Activated naive CD4-positive, alpha-beta T cell treated with Interleukin-2 at 50 U/mL for 16 hours (primary cell): ENCODE data around the gene ANKS1B.
"Not testable (repeated sequence)": the region's sequence is repeated elsewhere in the genome, so short reads cannot be mapped to it uniquely, and the experiment has no call there.

Source experiments
- DNase-seq: peaks from one replicate; pipeline ENCODE4 v3.0.0-alpha.2; 2020

Gene ANKS1B

DNA sequence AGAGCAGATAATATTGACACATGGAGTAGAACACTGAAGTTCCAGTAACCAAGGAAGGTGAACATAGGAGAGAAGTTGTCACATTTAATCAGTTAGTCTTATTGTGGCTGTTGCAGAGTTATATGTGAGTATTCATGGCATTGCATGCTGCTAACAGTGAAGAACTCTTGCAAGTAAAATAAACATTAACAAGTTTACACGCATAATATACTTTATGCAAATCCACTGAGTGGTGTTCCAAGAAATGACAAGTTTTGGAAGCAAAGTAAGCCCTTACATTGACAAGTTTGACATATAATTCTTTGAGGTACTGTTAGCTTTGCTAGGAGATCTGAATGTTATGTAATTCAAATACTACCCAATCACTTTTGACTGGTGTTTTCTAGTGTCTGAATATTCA, 125.6 kb downstream of the ANKS1B start:
- no peak for DNase-seq

- DNase-seq = no peak
Observed at GRCh38 chr12:99852666-99853065, 132.1 kb downstream of the ANKS1B start.

GRCh38 chr12:99847936-99848335, 136.8 kb downstream of the ANKS1B start:
- DNase-seq = no peak

GRCh38 chr12:99834710-99835109, 150.0 kb downstream of the ANKS1B start:
- DNase-seq = no peak

- no peak for DNase-seq
Observed at GRCh38 chr12:99833397-99833796, 151.3 kb downstream of the ANKS1B start.

- DNase-seq = no peak
Observed at GRCh38 chr12:99824900-99825542, 159.7 kb downstream of the ANKS1B start.

DNA sequence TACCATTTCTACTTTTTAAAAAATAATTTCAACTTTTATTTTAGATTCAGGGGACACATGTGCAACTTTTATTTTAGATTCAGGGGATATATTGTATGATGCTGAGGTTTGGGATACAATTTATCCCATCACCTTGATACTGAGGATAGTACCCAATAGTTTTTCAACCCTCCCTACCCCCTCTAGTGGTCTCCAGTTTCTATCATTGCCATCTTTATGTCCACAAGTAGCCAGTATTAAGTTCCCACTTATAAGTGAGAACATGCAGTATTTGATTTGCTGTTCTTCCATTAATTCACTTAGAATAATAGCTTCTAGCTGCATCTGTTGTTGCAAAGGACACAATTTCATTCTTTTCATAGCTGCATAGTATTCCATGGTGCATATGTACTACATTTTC, 162.5 kb downstream of the ANKS1B start:
- no peak for DNase-seq

- no peak for DNase-seq
Observed at GRCh38 chr12:99810718-99811593, 173.8 kb downstream of the ANKS1B start.

- DNase-seq = no peak
Observed at GRCh38 chr12:99809909-99810308, 174.8 kb downstream of the ANKS1B start.

DNA sequence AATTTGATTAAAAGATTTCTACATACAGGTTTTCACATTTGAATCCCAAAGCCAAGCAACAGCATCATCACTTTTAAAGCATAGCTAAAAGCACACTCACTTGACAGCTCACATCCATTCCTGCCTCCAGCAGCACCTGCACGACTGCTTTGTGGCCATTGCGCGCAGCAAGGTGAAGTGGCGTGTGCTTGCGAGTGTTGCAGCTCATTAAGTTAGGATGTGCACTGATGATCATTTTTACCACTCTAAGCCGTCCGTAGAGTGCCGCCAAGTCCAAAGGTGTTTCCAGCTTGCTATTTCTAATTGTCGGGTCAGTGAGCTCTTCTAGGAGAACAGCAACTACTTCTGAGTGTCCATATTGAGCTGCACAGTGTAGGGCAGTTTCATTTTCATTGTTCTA, 178.4 kb downstream of the ANKS1B start:
- no peak for DNase-seq

DNA sequence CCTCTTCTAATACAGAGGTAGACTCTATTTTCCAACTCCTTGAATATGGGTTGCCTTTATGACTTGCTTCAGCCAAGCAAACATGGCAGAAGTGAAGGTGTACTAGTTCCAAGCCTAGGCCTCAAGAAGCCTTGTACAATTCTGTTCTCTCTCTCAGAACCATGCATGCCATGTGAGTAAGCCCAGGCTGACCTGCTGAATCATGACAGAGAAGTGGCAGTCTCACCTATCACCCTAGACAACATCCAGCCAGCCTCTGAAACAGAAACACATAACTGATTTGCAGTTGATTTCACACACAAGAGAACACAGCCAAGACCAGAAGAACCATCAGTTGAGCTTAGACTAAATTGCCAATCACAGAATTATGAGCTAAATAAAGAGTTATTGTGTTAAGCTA, 180.0 kb downstream of the ANKS1B start:
- no peak for DNase-seq

GRCh38 chr12:99800605-99801004, 184.1 kb downstream of the ANKS1B start:
- no peak for DNase-seq

GRCh38 chr12:99797931-99798330, 186.8 kb downstream of the ANKS1B start:
- DNase-seq = not testable (repeated sequence)

- DNase-seq = no peak
Observed at GRCh38 chr12:99783421-99783820, 201.3 kb downstream of the ANKS1B start.

DNA sequence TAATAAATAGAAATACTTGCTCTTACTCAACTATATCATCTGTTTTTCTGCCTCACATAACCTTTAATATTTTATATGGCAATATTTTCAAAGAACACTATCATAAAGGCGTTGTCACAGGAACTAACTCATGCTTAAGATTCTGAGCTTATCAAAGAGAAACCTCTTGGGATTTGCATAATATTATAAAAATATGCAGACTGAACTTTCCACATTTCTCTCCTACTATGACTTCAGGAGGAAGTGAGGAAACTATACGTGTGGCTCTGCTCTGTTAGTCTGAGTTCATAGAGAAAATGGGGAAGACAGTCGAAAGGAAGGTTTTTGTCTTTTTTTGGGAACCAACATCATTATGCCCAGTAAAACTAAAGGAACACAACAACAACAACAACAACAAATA, 212.5 kb downstream of the ANKS1B start:
- no peak for DNase-seq

DNA sequence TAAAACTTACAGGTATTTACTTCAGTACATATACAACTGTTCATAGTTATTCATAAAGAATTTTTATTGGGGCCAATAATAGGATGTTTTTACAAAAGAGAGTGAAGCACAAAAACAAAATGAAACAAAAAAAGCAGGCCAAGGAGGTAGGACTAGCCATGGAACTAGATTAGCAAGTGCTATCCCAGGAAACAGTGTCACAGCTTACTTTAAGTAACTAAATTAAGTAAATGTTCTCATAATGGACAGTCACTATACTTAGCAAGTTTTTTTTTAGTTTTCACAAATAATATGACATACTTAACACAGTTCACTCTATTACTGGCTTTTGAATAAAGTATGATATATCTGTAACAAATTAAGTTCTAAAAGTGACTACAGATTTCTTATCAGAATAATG, 213.1 kb downstream of the ANKS1B start:
- no peak for DNase-seq

GRCh38 chr12:99769396-99769980, 215.2 kb downstream of the ANKS1B start:
- no peak for DNase-seq

GRCh38 chr12:99768758-99769157, 216.0 kb downstream of the ANKS1B start:
- DNase-seq = no peak

DNA sequence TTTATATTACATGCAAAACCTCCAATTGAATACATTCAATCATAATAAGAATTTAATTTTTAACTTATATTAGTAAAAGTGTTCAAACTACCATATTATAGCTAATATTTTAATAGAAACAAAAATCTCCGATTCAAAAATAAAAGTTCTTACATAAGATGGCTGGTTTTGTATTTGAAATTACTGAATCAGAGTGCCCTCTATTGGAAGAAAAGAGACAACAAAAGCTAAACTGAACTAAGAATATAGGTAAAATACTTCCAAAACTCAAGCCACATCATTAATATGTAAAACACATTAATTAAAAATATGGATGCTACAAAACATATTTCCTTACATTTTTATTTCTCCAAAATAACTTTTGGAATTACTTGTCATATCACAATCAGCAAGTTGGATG, 216.9 kb downstream of the ANKS1B start:
- no peak for DNase-seq

DNA sequence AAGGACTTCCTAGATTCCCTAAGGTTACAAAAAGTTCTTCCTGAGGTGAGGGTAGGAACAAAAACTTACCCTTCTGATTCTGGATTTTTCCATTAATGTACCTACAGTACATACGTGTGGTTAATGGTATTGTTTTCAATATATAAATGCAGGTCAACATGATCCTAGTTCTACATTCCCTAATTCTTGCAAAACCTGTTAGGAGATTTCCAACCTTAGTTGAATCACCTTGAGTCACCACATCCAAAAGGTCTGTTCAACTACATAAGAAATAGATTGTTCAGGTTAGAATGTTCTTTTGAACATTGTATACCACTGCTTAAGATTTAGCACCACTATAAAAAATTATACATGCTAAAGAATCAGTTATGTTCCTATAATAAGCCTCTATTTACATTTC, 218.3 kb downstream of the ANKS1B start:
- no peak for DNase-seq

DNA sequence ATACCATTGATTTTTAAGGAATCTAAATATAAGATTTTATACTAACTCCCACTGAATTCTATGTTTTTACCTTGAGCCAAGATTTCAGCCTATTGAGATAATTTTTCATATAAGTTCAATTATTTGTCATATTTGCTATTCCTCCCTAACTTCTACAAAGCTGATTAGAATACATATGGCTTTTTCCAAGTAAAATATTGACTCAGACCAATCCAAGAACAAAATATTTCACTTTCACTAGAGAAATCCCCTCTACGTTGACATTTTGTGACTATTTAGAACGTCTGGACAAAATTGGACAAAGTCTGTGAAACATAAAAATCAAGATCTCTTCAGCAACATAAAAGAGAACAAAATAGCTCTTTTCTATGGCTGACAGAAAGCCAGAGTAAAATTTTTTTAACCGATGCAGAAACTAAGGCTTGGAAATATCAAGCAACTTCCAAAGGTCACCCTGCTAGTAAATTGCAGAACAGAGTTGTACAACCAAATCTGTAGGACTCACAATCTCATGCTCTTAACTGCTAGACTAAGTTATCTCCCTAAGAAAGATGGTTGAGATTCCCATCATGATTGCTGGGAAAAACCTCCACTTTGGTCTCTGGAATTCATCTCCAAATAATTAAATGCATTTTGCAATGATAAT, 219.1 kb downstream of the ANKS1B start:
- DNase-seq = no peak

DNA sequence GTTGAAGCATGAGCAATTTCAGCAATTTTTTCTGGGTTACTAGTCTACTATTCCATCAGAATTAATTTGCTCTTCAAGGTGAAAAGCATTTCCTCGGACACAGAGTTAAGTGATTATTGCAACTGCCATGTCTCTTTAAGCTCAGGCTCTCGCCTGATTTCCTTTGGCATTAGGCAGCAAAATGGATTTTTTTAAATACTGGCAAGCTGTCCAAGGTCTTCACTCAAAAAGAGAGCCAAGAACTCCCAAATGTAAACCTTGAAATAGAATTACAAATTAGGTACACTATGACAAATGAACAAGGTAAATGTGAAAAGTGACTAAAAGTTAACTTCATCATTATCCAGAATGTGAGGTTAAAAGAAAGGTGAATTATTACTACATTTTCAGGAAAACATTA, 225.3 kb downstream of the ANKS1B start:
- no peak for DNase-seq

DNA sequence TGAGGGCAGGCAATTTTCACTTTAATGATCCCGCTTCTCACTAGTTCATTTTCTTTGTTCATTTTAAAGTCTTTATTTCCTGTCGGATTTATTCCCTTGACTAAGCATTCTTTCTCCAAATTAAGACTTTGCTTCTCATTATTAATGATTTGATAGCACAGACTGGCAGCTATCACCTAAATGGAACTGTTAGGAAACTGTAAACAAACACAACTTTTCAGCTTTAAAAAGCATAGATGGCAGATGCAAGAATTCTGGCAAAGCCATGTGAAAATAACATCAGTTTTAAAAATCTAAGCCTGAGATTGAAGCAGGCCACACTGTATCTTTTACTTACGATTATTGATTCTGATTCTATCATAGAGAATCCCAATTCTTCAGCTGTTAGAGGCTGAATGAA, 225.7 kb downstream of the ANKS1B start:
- DNase-seq = no peak

DNA sequence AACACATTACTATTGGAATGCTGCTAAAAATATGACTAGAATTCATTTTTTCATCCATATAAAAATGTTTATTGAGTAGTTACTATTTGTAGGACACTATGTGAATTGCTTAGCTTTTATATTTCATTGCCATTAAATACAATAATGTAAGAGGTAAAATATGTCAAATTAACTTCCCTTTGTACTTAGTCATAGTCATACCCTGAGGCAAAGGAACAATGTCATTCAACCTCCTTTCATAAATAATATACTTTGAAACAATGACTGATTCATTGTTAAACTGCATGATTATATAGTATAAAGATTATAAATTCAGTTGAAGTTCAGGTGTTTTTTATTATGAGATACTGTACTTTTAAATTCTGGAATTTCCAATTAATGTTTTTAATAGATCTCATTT, 232.0 kb downstream of the ANKS1B start:
- DNase-seq = no peak
